NCI-H2196 treated with DMSO at 0.1 percent for 48 hours (cell line): ENCODE measurements around the gene TPCN2.

Experiments used
- DNase-seq: peaks from one replicate; lab custom pipeline; 2025; ENCODE audit not compliant: unreplicated experiment; lab: John Stamatoyannopoulos, UW

The TPCN2 gene

GRCh38 chr11:69159150-69159852 lies 110.6 kb downstream of the TPCN2 start:
- no peak for DNase-seq

GRCh38 chr11:69160296-69161116 lies 111.8 kb downstream of the TPCN2 start:
- DNase-seq: no peak

GRCh38 chr11:69161117-69161407 lies 112.3 kb downstream of the TPCN2 start:
- DNase-seq: no peak

DNA sequence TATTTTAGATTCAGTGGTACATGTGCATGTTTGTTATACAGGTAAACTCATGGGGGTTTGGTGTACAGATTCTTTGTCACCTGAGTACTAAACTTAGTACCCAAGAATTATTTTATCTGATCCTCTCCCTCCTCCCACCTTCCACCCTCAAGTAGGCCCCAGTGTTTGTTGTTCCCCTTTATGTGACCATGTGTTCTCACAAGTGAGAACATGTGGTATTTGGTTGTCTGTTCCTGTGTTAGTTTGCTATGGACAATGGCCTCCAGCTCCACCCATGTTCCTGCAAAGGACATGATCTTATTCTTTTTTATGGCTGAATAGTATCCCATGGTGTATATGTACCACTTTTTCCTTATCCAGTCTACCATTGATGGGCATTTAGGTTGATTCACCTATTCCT lies 113.8 kb downstream of the TPCN2 start:
- no peak for DNase-seq

- no peak for DNase-seq
Observed at GRCh38 chr11:69163842-69164241, 115.1 kb downstream of the TPCN2 start.

DNA sequence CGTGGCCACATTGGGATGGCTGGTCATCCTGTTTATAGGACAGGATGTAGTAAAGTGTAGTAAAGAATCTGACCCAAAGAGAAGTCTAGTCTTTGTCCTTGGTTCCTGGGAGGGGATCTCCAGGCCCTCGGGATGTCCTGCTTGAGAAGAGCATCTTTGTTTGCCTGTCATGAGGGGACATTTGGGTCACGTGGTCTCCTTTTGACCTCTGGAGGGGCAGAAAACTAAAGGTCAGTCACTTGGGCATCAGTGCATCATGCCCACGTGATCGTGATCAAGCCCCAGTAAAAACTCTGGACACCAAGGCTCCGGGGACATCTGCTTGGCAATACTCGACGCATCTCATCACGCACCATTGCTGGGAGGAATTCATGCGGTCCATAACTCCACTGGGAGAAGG lies 116.1 kb downstream of the TPCN2 start:
- no peak for DNase-seq

DNA sequence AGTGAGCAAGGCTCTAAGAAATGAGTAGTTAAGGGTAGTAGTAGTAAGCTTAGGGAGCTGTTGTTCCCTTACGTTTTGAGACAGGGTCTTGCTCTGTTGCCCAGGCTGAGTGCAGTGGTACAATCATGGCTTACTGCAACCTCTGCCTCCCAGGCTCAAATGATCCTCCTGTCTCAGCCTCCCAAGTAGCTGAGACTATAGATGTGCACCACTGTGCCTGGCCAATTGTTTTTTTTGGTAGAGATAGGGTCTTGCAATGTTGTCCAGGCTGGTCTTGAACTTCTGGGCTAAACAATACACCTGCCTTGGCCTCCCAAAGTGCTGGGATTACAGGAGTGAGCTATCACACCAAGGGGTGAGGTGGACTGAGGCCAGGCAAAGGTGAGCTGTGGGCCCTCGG lies 117.0 kb downstream of the TPCN2 start:
- DNase-seq: no peak

GRCh38 chr11:69166218-69167115 lies 117.7 kb downstream of the TPCN2 start:
- peak; percentile 30 for DNase-seq

DNA sequence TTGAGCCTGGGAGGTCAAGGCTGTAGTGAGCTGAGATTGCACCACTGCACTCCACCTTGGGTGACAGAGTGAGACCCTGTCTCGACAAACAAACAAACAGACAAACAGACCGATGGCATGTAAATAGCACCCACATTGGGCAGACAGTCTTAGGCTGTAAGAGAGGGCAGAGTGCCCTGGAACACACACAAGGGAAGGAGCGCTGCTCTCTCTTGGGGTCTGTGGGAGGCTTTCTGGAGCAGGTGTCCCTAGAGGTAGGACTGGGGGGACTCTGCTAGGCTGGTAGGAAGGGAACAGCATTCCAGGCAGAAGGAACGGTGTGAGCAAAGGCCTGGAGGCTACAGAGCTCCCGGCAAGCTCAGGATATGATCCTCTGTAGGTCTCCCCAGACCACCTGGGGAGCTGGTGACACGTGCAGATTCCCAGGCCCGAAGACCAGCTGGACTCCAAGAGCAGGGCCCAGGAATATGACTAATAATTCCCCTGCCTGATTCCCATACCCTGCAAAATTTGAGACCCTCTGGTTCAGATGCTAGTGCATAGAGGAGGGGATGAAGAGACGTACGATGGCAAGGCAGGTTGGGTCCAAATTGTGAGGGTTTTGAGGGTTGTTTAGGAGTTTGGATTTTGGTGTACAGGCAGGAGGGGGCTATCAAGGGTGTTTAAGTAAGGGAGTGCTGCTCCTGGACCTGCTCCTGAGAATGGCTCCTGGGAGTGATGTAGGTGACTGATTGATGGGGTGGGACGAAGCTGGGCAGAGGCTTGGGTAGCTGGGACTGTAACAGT lies 118.6 kb downstream of the TPCN2 start:
- no peak for DNase-seq

DNA sequence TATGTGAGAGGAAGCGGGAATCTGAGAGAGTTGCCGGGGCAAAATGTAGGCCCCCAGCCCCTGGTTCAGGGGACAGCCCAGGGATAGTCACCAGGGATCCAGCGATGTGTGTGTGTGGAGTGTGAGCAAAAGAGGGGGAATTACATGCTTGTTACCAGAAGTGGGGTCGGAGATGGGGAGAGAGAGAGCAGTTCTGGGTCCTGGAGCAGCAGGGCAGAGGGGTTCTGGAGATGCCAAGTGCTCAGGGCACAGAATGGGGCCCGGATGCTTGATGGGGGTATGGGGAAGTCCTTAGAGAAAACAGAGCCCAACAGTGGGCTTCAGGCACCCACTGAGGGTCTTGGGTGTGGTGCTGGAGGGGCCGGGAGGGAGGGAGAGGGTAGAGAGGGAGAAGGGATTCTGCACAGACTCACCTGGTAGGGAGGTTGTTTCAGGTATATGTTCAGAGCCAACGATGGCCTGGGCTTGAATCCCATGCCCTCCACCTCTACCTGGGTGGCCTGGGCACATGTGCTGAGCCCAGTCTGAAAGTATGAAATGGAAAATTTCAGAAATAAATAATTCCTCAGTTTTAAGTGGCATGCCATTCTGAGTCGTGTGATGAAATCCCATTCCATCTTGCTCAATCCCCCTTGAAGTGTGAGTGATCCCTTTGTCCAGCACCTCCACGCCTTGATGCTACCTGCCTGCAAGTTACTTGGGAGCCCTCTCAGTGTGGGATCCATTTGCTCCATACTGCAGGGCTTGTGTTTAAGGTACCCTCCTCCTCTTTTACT lies 119.4 kb downstream of the TPCN2 start:
- DNase-seq: no peak

- no peak for DNase-seq
Observed at GRCh38 chr11:69169479-69169878, 120.7 kb downstream of the TPCN2 start.

GRCh38 chr11:69170704-69171103 lies 122.0 kb downstream of the TPCN2 start:
- DNase-seq: no peak

DNA sequence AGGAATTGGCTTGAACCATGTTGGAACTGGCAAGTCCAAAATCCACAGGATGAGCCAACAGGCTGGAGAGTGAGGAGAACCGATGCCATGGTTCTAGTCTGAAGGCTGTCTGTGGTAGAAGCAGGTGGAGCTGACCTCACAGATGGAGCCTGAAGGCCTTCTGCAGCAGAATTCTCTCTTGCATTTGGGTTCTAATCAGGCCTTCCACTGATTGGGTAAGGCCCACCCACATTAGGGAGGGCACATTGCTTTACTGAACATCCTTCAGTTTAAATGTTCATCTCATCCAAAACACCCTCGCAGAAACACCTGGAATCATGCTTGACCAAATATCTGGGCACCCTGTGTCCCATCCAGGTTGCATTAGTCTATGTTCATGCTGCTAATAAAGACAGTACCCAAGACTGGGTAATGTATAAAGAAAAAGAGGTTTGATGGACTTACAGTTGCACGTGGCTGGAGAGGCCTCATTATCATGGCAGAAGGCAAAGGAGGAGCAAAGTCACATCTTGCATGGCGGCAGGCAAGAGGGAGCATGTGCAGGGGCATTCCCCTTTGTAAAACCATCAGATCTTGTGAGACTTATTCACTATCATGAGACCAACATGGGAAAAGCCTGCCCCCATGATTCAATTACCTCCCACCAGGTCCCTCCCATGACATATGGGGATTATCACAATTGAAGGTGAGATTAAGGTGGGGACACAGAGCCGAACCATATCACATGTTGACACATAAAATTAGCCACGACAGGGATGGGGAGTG lies 122.9 kb downstream of the TPCN2 start:
- DNase-seq: no peak

DNA sequence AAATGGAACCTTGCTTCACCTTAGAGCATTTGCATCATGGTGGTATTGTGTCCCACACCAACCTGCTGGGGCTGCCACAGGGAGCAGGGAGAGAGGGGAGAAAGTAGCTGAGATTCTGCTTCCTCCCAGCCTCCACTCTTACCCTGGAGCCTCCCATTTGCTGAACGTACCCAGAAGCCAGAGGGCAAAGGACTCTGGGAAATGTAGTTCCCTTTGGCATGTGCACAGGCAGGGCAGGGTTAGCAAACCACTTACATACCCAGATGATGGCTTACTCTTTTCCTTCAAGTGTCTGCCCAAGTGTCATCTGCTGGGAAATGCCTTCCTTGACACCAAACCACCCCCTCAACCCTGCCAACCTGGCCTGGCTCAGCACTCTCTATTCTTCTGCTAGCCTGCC lies 123.9 kb downstream of the TPCN2 start:
- DNase-seq: no peak

DNA sequence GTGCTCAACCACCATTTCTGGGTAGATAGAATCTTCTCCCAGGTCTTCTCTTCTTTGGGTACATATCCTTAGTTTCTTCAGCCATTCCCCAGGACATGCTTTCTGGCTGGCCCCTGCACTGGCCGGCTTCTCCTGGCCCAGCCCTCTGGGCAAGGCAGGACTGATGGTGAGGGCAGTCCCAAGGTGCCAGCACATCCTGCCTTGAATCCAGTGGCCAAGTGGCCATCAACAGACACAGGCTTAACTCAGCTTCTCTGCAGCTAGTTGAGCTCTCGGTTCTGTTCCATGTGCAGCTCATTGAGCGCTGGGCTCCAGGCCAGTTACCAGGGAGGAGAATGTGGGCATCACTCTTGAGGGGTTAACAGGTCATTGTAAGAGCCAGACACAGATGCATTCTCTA lies 124.6 kb downstream of the TPCN2 start:
- DNase-seq: no peak

GRCh38 chr11:69173925-69174581 lies 125.3 kb downstream of the TPCN2 start:
- DNase-seq: no peak

DNA sequence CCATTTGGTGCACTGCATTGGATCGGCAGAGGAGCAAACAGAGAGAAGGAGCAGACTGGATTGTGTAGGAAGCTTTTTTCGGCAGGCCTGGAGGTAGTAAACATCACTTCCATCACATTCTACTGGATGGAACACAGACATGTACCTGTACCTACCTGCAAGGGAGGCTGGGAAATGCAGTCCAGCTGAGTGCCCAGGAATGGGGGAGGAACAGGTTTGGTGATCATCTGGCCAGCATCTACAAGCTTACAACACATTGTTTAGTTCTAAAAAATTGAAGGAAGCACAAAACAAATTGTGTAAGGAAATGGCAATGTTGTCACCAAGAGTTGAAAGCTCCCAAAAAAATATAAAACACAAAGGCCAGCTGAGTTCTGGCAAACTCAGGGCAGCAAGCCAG lies 126.1 kb downstream of the TPCN2 start:
- no peak for DNase-seq

GRCh38 chr11:69178819-69179482 lies 130.2 kb downstream of the TPCN2 start:
- DNase-seq: peak; percentile 64
